Stimulated activated CD4-positive, alpha-beta T cell treated with anti-CD3 and anti-CD28 coated beads, Interleukin-12 subunit alpha, Interleukin-12 subunit beta, amount 100 ng/mL, for 48 hours (primary cell): ENCODE measurements around the gene ATP1B3.
A peak's percentile ranks its signal among the peaks of the same experiment; 100 is the strongest.
"Not testable (repeated sequence)": the region's sequence is repeated elsewhere in the genome, so short reads cannot be mapped to it uniquely, and the experiment has no call there.

Source experiments
- DNase-seq, 3 donors: peaks; one replicate each; pipeline ENCODE4 v3.0.0-alpha.2; 2020; ENCODE audit warnings: low read depth in 2 of 3, low spot score in 1 of 3

The ATP1B3 gene

DNA sequence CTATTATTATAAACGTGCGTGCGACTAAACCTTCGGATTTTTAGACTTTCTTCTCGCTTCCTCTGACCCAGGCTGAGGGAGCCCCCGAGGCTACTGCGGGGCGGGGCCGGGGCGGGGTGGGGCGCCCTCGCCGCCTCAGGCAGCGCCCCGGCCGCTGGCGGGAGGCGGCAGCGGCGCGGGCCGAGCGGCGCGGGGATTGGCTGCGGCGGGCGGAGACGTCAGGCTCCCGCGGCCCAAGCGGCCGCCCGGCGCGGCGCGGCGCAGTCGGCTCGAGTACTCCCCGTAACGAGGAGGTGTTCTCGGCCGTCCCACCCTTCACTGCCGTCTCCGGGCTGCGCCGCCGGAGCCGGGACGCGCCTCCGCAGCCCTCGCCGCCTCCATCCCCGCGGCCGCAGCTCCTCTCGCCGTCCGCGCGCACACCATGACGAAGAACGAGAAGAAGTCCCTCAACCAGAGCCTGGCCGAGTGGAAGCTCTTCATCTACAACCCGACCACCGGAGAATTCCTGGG is at the start of gene ATP1B3:
Gene ATP1B3, plus strand, starts transcription at position 263 of the 510 bp plus-strand sequence. Its CDS starts 159 bp downstream, at position 422.
- DNase-seq: peak; percentile 67 to 75 (median 71)

DNA sequence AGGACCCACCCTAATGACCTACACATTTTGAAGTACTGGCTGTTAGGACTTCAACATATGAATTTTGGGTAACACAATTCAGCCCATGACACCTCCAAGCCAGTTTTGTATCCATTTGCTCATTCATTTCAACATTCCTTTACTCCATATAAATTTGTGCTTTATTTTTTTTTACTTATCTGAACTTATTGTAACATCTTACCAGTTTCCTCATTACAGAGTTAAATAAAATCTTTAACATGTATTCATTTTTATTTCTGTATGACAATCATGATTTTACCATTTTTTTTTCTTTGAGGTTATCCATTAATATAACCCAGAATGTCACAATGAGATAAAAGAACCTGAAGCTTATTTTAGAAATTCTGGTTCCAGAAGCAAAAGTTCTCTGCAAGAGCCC is 48.0 kb upstream of the ATP1B3 start:
- DNase-seq: no peak

DNA sequence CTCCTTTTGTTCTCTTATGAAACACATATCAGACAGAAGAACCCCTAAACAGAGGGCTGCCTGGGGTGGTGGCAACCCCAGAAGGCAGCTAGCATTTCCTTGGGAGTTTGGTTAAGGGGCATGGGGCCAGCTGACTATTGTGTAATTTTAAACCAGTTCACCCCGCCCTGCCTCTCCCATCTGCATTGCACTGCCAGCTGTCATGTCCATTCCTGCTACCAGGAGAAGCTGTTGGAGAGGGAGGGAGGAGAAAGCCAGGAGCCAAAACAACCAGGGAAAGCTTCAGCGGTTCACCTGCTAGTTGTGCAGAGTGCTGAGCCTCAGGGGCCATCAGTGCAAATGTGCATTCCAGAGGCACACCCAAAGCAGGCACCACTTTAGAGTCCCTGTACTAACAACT is 47.6 kb upstream of the ATP1B3 start:
- no peak for DNase-seq

DNA sequence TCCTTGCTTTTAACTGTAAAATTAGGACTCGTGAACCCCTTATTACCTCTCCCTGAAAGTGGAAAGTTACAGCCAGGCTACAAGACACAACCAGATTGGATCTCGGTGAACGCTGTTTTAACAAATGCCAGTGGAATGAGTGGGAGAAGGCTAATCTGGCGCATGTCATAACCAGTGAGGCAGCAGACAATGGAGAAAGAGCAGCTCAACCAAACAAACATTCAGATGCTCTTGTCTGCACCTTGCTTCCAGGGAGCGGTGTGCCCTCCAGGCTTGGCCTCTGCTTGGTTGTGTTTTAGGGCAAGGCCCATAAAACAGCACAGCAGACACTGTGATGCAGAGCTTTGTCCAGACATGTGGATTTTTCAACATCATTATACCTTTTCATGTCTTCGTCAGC is 45.9 kb upstream of the ATP1B3 start:
- DNase-seq: no peak

DNA sequence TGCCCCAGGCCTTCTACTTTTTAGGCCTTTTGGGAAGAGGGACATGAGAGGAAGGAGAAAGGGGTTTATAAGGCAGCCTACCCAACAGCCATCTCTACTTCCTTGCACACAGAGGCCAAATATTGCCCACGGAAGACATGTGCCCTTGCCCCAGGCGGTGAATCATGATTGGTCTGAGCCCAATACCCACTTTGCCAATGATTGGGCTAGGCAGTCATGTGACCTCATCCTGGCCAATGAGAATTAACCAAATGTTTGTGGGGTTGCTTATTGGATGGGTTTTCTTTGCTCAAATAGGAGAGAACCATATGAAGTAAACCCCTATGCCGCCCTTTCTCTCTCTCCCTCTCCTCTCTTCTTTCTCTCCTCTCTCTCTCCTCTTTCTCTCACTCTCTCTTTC is 42.2 kb upstream of the ATP1B3 start:
- DNase-seq: no peak

DNA sequence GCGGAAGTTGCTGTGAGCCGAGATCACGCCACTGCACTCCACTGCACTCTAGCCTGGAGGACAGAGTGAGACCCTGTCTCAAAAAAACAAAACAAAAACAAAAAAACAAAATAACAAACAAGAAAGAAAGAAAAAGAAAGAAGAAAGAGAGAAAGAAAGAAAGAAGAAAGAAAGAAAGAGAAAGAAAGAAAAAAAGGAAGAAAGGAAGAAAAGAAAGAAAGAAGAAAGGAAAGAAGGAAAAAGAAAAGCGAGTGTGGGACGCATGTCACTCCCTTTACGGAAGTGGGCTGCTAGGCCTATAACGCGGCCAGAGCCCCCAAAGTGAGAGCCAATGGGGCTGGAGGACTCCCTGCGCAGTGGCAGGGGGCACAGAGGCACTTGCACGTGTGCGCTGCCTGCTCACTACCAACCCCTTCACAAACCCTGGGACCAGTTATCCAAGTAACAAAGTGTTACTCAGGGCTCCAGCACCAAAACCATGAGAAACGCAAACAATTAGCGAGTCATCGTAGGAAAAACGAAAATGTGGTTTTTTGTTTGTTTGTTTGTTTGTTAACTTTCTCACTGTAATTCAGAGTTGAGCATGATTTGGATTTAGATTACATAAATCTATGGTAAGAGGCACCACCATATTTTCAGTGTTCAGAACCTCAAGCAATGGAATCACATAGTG is 40.8 kb upstream of the ATP1B3 start:
- DNase-seq: no peak

DNA sequence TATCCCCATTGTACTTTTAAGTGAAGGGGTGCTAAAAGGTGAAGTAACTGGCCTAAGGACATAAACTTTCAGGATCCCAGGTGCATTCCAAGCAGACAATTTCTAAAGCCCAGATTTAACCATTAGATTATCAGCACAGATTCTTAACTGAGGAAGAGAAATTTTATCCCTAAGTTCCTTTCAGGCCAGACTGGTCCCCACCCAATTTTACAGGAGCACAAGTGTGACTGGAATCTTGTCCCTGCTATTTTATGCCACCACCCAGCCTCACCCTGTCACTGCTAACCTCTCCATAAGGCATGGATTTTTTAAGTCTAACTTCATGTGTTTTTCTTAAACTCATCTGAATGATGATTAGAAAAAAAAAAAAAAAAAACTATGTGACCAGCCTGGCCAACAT is 37.1 kb upstream of the ATP1B3 start:
- DNase-seq: no peak

DNA sequence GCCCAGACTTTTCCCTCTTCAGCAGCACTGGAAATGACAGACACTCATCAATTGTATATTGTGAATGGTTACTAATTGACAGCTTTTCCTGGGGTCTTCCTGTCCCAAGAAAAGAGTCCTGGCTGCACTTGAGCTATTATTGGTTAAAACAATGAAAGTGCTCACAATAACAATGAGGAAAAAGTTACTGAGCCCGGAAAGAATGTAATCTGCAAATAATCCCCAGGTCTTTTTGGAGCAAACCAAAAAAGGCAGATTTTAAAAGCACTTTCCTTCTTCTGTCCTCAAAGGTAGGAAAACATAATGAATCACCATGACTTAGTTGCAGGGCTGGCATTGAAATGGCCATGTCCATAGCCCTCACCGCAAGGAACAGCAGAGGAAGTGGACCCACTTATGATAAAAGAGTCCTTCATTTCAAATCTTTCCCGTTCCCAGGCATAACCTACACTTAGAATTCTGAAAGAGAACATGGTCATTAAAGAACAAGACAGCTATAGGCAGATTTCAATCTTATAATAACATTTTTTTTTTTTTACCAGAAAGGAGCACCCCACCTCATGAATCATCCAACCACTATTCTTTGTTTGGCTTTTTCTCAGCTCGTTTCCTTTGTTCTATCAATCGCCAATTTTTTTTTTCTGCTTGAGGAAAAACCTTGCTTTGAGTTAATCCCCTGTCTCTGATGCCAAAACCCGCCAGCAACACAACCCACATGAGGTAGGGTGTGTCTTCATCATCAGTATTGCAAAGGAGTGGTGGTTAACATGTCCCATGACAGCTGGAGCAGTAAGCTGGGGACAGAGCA is 35.5 kb upstream of the ATP1B3 start:
- DNase-seq: no peak

DNA sequence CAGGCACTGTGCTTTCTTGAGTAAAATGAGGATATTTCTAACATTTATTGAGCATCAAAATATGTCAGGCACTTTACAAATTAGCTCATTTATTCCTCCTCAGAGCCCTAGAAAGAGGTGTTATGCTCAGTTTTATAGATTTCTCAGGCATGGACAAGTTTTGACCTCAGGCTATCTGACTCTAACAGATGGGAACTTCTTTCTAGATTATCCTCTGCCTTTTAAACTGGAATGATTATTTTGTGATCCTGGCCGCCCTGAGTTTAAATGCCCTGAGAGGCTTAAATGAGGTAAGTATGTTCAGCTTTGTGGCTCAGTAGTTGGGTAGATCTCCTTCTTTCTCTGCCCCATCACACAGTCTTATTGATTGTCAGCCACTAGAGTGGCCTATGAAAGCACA is 32.3 kb upstream of the ATP1B3 start:
- no peak for DNase-seq

DNA sequence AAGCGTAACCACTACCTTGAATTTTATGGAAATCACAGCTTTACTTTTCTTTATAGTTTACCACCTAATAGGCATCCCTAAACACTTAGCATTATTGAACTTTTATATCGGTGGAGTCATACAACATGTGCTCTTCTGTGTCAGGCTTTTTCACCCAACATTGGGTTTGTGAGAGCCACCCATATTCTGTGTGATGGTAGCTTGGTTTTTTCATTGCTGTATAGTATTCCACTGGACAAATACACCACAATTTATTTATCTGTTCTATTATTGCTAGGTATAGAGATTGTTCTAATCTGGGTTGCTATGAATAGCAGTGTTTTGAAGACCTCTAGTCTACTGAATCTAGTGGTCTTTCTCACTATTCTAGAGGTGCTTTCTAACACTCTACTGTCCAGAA is 31.6 kb upstream of the ATP1B3 start:
- DNase-seq: no peak

DNA sequence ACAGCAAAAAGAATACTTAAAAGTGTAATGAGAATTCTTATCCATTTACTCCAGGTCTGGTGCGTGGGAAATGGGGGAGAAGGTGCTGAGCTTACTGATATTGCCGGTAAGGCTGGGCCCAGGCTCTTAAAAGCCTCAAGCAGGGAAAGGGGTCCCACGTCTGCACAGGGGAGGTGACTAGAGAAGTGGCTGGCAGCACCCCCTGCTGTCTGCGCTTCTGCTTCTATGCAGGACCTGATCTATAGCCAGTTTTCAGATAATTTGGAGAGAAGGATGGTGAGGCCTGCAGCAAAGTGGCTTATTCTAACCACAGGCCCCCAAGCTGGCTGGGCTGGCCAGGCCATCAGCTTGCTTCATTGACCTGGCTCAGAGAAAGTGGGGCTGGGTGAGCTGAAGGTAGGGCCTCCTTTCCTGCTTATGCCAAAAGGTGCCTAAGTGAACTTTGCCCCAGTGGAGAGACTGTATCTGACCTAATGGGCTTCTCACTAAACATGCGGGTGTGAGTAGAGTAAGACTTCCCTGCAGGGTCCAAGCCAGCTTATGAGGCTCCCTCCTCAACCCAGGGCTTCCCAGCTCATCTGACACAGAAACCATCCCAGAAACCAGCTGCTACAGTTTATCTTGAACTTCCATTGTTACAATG is 30.9 kb upstream of the ATP1B3 start:
- no peak for DNase-seq

DNA sequence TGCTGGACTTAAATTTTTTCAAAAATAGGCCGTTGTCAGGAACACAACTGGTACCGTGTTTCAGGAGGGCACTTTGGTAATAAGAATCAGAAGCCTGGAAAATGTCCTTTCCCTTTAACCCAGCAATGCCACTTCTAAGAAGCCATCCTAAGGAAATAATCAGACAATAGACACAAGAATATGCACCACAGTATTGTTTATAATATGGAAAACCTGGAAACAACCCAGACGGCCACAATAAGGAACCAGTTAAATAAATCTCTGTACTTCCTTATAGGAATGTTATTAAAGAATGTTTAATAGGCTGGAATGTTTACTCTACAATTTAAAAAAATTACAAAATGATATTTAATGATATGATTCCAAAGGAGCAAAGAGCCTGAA is 30.4 kb upstream of the ATP1B3 start:
- no peak for DNase-seq

DNA sequence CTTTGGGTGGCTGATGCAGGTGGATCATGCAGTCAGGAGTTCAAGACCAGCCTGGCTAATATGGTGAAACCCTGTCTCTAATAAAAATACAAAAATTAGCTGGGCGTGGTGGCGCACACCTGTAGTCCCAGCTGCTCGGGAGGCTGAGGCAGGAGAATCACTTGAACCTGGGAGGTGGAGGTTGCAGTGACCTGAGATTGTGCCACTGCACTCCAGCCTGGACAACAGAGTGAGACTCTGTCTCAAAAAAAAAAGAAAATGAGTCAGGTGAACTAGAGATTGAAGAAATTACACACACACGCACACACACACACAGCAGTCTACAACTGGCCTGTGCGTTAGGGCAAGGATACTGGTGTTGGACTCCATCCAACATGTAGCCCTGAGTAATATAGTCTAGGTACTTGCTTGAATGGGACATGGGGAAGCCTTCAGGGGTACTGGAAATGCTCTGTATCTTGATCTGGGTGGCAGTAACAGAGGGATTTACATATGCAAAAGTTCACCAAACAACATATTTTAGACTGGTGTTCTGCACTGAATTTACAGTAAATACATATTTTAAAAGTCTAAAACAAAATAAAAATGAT is 28.2 kb upstream of the ATP1B3 start:
- DNase-seq: not testable (repeated sequence)

DNA sequence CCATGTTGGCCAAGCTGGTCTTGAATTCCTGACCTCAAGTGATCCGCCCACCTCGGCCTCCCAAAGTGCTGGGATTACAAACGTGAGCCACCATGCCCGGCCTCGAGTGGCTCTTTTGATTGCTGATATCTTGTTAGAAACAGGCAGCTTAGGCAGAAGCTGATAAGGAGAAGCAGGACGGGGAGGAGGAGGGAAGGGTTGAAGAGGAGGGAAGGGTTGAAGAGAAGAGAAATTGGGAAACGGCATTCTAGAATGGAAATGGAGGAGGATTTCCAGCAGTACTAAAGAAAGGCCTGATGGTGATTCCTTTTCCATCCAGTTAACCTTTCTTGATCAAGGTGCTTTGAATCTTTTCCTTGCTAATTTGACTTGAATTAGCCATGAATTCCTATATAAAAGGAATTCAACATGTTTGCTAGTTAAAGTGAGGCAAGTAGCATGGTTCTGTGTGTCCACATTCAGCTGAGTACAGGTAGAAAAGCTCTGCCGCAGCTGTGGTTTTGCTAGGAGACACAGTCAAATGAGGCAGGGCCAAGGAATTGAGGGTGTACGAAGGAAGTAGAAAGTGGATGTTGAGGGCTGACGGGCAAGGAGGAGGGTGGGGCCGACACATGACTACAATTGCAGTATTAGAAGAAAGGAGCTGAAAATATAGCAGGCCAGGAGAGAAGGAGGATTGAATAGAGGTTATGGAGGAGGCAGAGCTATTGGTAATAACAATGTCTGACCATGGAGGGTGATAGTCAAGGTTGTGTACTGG is 27.2 kb upstream of the ATP1B3 start:
- no peak for DNase-seq

DNA sequence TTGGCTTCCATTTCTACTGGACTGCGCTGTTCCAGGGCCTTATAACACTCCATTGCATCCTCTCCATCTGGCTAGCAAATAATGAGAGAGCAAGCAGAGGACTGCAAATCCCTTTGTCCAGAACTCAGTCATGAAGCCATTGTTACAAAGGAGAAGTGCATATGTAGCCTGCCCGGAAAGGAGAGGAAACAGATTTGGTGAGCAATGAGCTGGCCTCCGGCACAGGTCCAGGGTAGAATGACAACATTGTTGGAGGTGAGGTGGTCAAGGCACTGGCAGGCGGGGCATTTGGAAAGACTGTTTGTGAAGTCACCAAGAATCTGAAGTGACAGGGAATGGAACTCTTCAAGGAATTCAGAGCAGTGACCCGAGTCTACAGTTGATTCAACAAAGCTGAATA is 25.0 kb upstream of the ATP1B3 start:
- no peak for DNase-seq

DNA sequence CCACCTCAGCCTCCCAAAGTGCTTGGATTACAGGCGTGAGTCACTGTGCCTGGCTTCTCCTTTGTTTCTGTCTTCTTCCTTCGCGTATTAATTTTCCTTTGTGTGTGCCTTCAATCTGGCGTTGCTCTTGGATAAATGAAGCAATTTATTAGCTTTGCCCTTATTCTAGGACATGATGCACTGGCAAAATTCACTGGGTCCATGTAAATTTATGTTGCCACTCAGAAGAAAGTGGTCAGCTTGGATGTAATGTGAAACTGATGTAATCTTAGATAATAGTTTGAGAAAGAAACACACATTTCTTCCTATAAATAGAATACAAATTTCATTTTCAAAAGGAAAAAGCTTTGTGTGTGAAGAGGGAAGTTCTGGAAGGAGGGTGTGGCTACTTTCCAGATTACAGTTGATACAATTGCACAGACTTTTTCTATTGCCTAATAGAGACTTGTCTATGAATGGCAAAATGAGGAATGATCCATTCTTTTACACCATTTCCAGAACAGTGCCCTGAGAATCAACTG is 23.3 kb upstream of the ATP1B3 start:
- no peak for DNase-seq

DNA sequence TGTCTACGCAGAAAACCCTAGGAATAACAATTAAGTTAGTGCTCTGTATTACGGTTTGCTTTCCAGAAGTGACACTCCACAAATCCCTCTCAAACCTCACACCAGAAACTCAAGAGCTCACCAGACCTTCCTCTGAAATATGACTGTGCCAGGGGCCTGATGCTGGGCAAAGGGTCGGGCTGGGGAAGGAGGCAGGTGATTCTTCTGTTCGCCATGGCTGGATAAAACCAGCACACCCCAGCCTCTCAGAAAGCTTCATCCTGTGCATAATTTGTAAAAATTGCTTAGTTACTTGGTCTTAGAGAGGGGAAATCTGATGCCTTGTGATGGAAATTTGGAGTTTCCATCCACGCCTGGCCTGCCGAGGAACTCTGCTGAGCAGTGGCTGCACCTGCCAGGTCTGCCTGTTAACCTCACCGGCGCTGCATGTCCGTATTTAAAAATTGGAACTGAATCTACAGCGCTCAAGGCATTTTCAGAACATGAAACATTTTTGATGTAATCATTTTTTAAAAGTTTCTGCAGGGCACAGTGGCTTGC is 22.7 kb upstream of the ATP1B3 start:
- no peak for DNase-seq

DNA sequence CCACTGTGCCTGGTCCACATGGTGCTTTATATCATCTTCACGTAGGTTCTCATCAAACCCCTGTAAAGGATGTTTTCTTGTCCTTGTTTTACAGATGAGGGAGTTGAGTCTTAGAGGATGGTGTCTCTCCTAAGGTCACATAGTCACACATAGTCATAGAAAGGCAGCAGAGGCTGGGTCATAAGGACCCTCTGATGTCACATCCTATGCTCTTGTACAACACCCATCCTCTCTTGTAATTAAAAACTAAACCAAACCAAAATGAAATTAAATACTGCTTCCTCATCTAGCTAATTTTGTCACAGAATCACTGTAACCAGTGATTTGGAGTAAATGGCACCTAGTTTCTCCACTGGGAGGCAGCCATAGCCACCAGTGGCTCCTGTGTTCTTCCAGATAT is 21.8 kb upstream of the ATP1B3 start:
- DNase-seq: no peak

DNA sequence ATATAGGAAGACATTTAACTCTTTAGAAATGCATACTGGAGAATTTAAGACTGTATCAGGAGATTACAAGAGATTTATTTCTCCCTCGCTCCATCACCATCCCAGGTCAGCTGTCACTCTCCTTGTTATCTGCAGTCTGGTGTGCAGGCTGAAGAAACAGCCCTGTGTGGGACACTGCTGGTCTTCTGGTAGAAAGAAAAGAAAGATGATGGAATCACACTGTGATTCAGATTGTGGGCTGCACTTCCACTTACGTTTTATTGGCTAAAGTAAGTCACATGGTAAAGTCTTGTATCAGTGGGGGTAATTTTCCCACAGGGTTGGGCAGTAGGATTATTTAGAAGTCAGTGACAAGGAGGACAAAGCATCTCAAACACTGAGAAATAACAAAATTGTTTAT is 18.1 kb upstream of the ATP1B3 start:
- DNase-seq: no peak

DNA sequence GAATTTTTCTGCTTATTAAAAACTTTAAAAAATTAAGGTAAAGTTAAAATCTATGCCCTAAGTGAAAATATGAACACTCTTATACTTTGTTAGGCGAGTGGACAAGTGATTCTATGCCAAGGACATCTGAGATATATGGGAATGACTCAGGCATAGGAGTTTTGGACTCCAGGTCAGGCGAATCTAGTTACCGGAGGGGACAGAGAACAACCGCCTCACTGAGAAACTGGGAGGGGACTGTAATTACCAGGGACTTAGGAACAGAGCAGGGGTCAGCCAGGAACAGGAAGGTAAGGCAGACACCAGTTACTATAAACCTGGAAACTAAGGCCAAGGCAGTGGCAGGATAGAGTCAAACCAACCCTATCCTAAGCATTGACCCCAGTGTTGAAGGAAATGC is 16.8 kb upstream of the ATP1B3 start:
- DNase-seq: no peak
